Subcutaneous adipose tissue (tissue), 4 donors: ENCODE measurements around the gene SLC39A8. TPM values are rescaled to one million over a fixed set of nuclear protein-coding genes. Genes with fewer than 3 reads are reported as not detected.

Experiments
- total RNA-seq, 4 donors: library from RNA; depleted of rRNA; stranded (reverse); fragments of >200 nt; gene quantifications; one replicate each; pipeline ENCODE4 v1.1.0, GENCODE V29; 2016
- TF ChIP-seq, protein P1 (sequence below): fragments of 450-650 bp; IDR thresholded peaks from one replicate; pipeline ENCODE4 v1.5.1; 2016; ENCODE audit warnings: low read depth, mild to moderate bottlenecking, control low read depth, antibody characterized with exemption, moderate library complexity

Gene SLC39A8
- total RNA-seq, 4 donors from 2014 or later: 8.9 to 56.3 (median 21.4) TPM

DNA sequence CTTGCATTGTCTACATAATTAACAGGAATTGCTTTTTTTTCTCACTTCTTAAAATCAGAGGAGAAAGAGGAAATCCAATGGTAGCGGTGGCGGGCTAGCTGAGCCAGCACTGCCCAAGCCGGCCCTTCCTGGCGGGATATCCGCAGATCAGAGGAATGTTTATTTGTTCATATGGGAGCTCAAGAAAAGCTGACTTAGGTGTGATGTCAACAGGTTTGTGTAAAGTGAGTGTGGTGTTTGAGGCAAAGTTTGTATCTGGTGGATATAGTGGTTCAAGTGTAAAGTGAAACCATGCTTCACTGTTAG lies 466 bp upstream of the SLC39A8 start:
- TF ChIP-seq, protein P1, sequence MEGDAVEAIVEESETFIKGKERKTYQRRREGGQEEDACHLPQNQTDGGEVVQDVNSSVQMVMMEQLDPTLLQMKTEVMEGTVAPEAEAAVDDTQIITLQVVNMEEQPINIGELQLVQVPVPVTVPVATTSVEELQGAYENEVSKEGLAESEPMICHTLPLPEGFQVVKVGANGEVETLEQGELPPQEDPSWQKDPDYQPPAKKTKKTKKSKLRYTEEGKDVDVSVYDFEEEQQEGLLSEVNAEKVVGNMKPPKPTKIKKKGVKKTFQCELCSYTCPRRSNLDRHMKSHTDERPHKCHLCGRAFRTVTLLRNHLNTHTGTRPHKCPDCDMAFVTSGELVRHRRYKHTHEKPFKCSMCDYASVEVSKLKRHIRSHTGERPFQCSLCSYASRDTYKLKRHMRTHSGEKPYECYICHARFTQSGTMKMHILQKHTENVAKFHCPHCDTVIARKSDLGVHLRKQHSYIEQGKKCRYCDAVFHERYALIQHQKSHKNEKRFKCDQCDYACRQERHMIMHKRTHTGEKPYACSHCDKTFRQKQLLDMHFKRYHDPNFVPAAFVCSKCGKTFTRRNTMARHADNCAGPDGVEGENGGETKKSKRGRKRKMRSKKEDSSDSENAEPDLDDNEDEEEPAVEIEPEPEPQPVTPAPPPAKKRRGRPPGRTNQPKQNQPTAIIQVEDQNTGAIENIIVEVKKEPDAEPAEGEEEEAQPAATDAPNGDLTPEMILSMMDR: no peak

DNA sequence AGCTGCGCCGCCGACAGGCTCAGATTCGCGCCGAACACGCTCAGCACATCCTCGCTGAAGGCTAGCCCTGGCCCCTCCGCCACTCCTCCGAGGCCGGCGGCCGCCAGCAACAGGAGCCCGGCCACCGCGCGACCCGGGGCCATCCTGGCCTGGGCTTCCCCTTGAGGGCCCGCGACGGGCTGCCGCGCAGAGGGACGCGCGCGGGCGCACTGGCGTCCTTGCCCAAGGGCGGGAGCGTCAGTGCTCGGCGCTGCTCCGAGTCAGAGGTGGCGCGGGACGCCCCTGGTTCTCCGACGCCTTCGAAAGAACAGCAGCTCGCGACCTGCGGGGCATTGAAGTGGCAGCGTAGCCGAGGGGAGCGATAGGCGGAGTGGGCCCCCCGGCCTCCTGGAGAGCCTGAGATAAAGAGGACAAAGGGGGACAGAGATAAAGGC lies 745 bp downstream of the SLC39A8 start:
- TF ChIP-seq, protein P1: no peak

GRCh38 chr4:102343964-102344519 lies 1.2 kb downstream of the SLC39A8 start:
- TF ChIP-seq, protein P1: no peak

GRCh38 chr4:102342404-102343074 lies 2.7 kb downstream of the SLC39A8 start:
- TF ChIP-seq, protein P1: no peak

- TF ChIP-seq, protein P1: no peak
These were observed 4.1 kb downstream of the SLC39A8 start for GRCh38 chr4:102341201-102341600.

GRCh38 chr4:102339018-102339417 lies 6.3 kb downstream of the SLC39A8 start:
- TF ChIP-seq, protein P1: no peak

DNA sequence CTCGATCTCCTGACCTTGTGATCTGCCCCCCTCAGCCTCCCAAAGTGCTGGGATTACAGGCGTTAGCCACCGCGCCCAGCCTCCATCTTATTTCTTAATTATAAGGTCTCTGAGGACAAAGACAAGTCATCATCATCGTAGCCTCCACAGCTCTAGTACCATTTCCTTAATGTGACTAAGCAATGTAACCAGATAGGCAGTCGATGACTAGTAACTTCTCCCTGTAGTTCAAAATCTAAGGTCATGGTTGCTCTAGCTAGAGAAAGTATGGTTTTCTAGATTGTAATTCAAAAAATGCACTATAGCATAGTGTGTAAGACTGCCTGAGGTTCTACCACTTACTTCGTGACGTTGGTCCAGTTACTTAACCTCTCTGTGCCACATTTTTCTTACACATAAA lies 6.9 kb downstream of the SLC39A8 start:
- TF ChIP-seq, protein P1: no peak
